Endothelial cell of umbilical vein (primary cell): ENCODE results near the gene NDUFA11.

ENCODE experiments used
- CTCF ChIP-seq, 2 donors: IDR thresholded peaks; 1 replicate in 1 of 2; 2 replicates in 1 of 2; pipeline ENCODE4 v1.5.1; 2011; ENCODE audit warnings: low read length in 2 of 2, mild to moderate bottlenecking in 2 of 2, moderate library complexity in 2 of 2, control low read depth in 1 of 2, inconsistent platforms in 1 of 2, low read depth in 1 of 2; ENCODE audit not compliant: insufficient read depth in 1 of 2; ENCODE audit errors: extremely low read depth in 1 of 2
- FOS ChIP-seq: IDR thresholded peaks from 2 replicates; pipeline ENCODE4 v1.6.1; 2011; ENCODE audit warnings: mild to moderate bottlenecking, low read length, moderate library complexity, borderline replicate concordance; ENCODE audit not compliant: insufficient read depth
- GATA2 ChIP-seq: IDR thresholded peaks from 2 replicates; pipeline ENCODE4 v1.7.0; 2011; ENCODE audit warnings: low read depth, mild to moderate bottlenecking, moderate library complexity, mixed read lengths, low read length; ENCODE audit not compliant: insufficient read length, insufficient read depth
- JUN ChIP-seq: IDR thresholded peaks from 2 replicates; pipeline ENCODE4 v1.6.1; 2011; ENCODE audit warnings: borderline replicate concordance, low read depth; ENCODE audit not compliant: insufficient read length, insufficient read depth
- MYC ChIP-seq: IDR thresholded peaks from one replicate; pipeline ENCODE4 v1.6.1; 2011; ENCODE audit warnings: mild to moderate bottlenecking, low read depth, low read length
- POLR2A ChIP-seq: IDR thresholded peaks from 2 replicates; pipeline ENCODE4 v1.6.1; 2012; ENCODE audit warnings: low read depth, mild to moderate bottlenecking, control low read depth, low read length
- POLR2AphosphoS5 ChIP-seq: IDR thresholded peaks from 2 replicates; pipeline ENCODE4 v1.6.1; 2012; ENCODE audit warnings: low read depth, mild to moderate bottlenecking, control low read depth, low read length, moderate library complexity; ENCODE audit not compliant: insufficient read depth
- TF ChIP-seq, protein P1 (sequence below): IDR thresholded peaks from 2 replicates; pipeline ENCODE4 v1.6.1; 2011; ENCODE audit not compliant: insufficient read depth, insufficient read length

GRCh38 chr19:5900976-5901375, 2.6 kb downstream of the NDUFA11 start:
- TF ChIP-seq CTCF (IDR thresholded peaks at IDR 0.05; ENCODE audit: extremely low read depth in 1 of 2, insufficient read depth in 1 of 2, low read depth in 1 of 2, low read length in 2 of 2) (no peak), POLR2A (no peak), POLR2AphosphoS5 (no peak), JUN (no peak), GATA2 (no peak), FOS (no peak), MYC (no peak)
- TF ChIP-seq, protein P1, sequence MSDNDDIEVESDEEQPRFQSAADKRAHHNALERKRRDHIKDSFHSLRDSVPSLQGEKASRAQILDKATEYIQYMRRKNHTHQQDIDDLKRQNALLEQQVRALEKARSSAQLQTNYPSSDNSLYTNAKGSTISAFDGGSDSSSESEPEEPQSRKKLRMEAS, result no peak
